ENCODE results near the gene FYN. TPM values are rescaled to one million over a fixed set of nuclear protein-coding genes. Genes with fewer than 3 reads are reported as not detected.

FYN gene
- total RNA-seq, 1 donor from 2014 or later: 474 TPM

DNA sequence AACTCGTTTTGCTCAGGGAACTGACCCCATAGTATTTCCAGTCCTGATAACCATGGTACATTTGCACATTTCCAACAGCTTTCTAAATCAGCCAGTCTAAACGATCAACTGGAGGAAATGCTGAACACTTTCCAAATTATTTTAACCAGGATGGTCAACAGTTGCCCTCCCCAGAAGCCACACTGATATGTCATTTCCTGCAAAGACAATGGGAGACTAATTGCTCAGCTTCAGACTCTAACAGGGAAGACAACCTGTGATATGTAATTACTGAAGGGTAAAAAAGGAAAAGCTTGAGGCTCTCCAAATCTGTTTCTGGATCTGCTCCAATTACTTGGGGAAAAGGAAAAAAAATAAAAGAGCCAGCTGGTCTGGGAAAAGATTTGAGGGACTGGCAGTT, 88.8 kb downstream of the FYN start:
- H3K4me1 Mint-ChIP-seq (ENCODE audit: unreplicated experiment): peaks cover 41% of the 10 kb centered on the region
- H3K36me3 Mint-ChIP-seq (ENCODE audit: low read depth, unreplicated experiment): peaks cover 28% of the 10 kb centered on the region
- no peaks in the 10 kb centered on the region for H3K9me3 Mint-ChIP-seq (ENCODE audit: unreplicated experiment)
- no peak for DNase-seq (ENCODE audit: low spot score)
- H3K27ac Mint-ChIP-seq (ENCODE audit: unreplicated experiment): peak overlapping the region; percentile 48
- peaks cover 4% of the 10 kb centered on the region for H3K27me3 Mint-ChIP-seq (ENCODE audit: unreplicated experiment)
- no peak overlapping the region for H3K4me3 Mint-ChIP-seq (ENCODE audit: unreplicated experiment)
- TF ChIP-seq, protein P1, sequence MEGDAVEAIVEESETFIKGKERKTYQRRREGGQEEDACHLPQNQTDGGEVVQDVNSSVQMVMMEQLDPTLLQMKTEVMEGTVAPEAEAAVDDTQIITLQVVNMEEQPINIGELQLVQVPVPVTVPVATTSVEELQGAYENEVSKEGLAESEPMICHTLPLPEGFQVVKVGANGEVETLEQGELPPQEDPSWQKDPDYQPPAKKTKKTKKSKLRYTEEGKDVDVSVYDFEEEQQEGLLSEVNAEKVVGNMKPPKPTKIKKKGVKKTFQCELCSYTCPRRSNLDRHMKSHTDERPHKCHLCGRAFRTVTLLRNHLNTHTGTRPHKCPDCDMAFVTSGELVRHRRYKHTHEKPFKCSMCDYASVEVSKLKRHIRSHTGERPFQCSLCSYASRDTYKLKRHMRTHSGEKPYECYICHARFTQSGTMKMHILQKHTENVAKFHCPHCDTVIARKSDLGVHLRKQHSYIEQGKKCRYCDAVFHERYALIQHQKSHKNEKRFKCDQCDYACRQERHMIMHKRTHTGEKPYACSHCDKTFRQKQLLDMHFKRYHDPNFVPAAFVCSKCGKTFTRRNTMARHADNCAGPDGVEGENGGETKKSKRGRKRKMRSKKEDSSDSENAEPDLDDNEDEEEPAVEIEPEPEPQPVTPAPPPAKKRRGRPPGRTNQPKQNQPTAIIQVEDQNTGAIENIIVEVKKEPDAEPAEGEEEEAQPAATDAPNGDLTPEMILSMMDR (IDR thresholded peaks at IDR 0.05; ENCODE audit: unreplicated experiment): no peak

DNA sequence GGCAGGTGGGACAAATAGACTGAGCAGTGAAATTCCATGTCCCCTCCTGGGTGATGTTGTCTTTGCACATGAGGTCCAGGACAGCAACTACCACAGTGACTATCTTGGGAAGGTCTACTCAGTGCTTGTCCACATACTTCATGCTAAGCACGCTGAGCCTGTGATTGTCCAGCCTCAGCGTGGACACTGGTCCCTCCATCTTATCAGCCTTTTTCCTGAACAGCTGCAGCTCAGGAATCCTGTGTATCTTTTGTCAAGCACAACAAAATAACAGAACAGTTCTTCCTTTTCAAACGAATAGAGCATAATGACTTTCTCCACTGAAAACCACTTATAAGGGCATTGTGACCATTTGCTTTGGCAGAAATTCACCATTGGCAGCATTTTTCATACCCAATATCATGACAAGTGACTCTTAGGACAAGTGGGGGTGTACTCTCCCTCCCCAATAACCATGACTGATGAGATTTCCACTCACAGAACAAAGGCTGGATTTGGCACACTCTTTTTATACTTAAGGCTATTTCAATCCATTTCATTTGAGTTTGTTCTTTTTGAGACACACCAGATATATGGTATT, 90.3 kb downstream of the FYN start:
- no peak overlapping the region for H3K27ac Mint-ChIP-seq (ENCODE audit: unreplicated experiment)
- H3K27me3 Mint-ChIP-seq (ENCODE audit: unreplicated experiment): peaks cover 4% of the 10 kb centered on the region
- no peak overlapping the region for H3K4me3 Mint-ChIP-seq (ENCODE audit: unreplicated experiment)
- TF ChIP-seq, protein P1 (IDR thresholded peaks at IDR 0.05; ENCODE audit: unreplicated experiment): no peak
- H3K36me3 Mint-ChIP-seq (ENCODE audit: low read depth, unreplicated experiment): peaks cover 39% of the 10 kb centered on the region
- H3K4me1 Mint-ChIP-seq (ENCODE audit: unreplicated experiment): peaks cover 41% of the 10 kb centered on the region
- no peaks in the 10 kb centered on the region for H3K9me3 Mint-ChIP-seq (ENCODE audit: unreplicated experiment)
- no peak for DNase-seq (ENCODE audit: low spot score)

DNA sequence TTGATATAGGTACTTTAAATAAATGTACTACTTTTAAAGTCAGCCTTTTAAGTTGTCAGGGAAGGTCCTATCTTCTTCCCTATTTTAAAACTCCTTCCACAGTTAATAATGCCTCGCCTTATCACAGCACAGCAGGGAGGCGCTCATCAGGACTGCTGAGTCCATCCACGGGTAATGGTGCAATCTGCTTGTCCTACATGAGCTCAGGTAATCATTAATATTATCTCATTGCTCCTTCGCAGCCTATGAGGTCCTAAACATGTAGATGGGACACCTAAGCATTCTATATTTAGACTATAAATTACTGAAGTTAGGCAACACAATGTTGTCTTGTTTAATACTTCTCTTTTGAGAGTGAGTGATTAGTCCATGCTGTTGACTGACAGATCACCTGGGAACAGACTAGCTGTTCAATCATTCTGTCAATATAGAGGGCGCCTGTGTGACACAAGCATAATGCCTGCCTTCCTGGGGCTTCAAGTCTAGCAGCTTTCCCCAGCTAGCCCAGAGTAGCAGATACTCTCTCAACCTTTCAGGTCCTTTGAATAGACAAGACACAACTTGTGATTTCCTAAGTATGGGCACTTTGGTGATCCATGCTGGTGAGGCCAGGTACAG, 91.0 kb downstream of the FYN start:
- H3K4me3 Mint-ChIP-seq (ENCODE audit: unreplicated experiment): no peak overlapping the region
- no peaks in the 10 kb centered on the region for H3K9me3 Mint-ChIP-seq (ENCODE audit: unreplicated experiment)

DNA sequence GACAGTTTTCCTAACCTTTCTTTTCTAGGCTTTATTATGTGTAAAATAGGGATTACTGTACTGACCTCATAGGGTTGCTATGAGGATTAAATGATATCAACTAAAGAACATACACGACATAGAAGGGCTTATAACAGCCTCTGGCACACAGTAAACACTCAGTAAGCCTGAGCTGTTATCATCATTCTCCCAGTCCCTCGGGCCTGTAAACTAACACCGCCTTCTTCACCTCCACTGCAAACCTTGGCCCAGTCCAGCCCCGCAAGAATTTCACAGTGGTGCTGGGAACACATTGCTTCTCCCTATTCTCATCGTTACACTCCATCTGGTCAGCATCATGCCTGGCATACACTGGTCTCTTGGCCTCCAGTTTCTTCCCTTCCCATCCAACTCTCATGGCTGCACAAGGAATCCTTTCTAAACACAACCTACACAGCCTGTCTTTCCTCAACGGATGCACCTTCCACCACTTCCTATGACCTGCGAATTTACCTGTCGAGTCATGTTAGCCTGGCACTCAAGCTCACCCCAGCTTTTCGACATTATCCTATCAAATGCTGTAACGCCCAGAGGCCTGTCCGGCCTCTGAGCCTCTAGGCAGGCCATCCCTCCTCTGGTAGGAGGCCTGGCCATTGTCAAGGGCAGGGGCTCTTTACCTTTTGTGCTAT, 92.1 kb downstream of the FYN start:
- H3K4me3 Mint-ChIP-seq (ENCODE audit: unreplicated experiment): no peak overlapping the region
- H3K4me1 Mint-ChIP-seq (ENCODE audit: unreplicated experiment): peaks cover 45% of the 10 kb centered on the region
- peak overlapping the region; percentile 76 for H3K27ac Mint-ChIP-seq (ENCODE audit: unreplicated experiment)
- no peak for DNase-seq (ENCODE audit: low spot score)
- peaks cover 43% of the 10 kb centered on the region for H3K36me3 Mint-ChIP-seq (ENCODE audit: low read depth, unreplicated experiment)
- TF ChIP-seq, protein P1 (IDR thresholded peaks at IDR 0.05; ENCODE audit: unreplicated experiment): no peak
- H3K9me3 Mint-ChIP-seq (ENCODE audit: unreplicated experiment): no peaks in the 10 kb centered on the region
- peaks cover 4% of the 10 kb centered on the region for H3K27me3 Mint-ChIP-seq (ENCODE audit: unreplicated experiment)

More for the DNA sequence above, 91.0 kb downstream of the FYN start:
- H3K27me3 Mint-ChIP-seq (ENCODE audit: unreplicated experiment): peaks cover 5% of the 10 kb centered on the region
- H3K4me1 Mint-ChIP-seq (ENCODE audit: unreplicated experiment): peaks cover 41% of the 10 kb centered on the region
- peaks cover 42% of the 10 kb centered on the region for H3K36me3 Mint-ChIP-seq (ENCODE audit: low read depth, unreplicated experiment)
- TF ChIP-seq, protein P1 (IDR thresholded peaks at IDR 0.05; ENCODE audit: unreplicated experiment): no peak
- no peak for DNase-seq (ENCODE audit: low spot score)
- no peak overlapping the region for H3K27ac Mint-ChIP-seq (ENCODE audit: unreplicated experiment)

DNA sequence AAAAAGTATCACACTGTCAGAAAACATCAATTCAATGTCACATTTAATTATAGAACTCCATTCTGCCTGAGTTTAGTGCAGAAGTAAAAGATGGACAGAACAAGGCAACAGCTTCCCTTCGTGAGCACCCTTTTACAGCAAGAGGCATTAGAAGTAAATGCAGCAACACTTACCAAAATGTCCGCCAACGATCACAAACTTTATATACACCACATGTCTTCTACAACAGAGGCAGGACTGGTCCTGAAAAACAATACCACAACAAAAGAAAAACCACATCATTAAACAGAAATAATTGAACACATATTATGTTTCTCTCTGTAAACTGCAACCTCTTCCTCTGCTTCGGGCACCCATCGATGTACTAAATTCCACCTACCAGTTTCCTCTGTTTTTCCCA, 92.9 kb downstream of the FYN start:
- H3K36me3 Mint-ChIP-seq (ENCODE audit: low read depth, unreplicated experiment): peaks cover 41% of the 10 kb centered on the region
- no peak overlapping the region for H3K4me3 Mint-ChIP-seq (ENCODE audit: unreplicated experiment)
- H3K4me1 Mint-ChIP-seq (ENCODE audit: unreplicated experiment): peaks cover 45% of the 10 kb centered on the region
- DNase-seq (ENCODE audit: low spot score): no peak
- H3K9me3 Mint-ChIP-seq (ENCODE audit: unreplicated experiment): no peaks in the 10 kb centered on the region
- TF ChIP-seq, protein P1 (IDR thresholded peaks at IDR 0.05; ENCODE audit: unreplicated experiment): no peak
- H3K27ac Mint-ChIP-seq (ENCODE audit: unreplicated experiment): no peak overlapping the region
- peaks cover 2% of the 10 kb centered on the region for H3K27me3 Mint-ChIP-seq (ENCODE audit: unreplicated experiment)
